Stimulated activated CD4-positive, alpha-beta T cell treated with anti-CD3 and anti-CD28 coated beads, Interleukin-2, amount 100 ng/mL, for 24 hours (primary cell): ENCODE data around the gene RHBDL2.
"Not testable (repeated sequence)": the region's sequence is repeated elsewhere in the genome, so short reads cannot be mapped to it uniquely, and the experiment has no call there.

ENCODE experiments used
- DNase-seq, 2 donors: peaks; one replicate each; pipeline ENCODE4 v3.0.0-alpha.2; 2020

Gene RHBDL2

GRCh38 chr1:38929476-38929875 lies 12.2 kb downstream of the RHBDL2 start:
- no peak for DNase-seq

GRCh38 chr1:38929054-38929453 lies 12.6 kb downstream of the RHBDL2 start:
- DNase-seq = no peak

- no peak for DNase-seq
Measured at GRCh38 chr1:38926091-38926490, 15.5 kb downstream of the RHBDL2 start.

- DNase-seq = no peak
Measured at GRCh38 chr1:38925391-38925790, 16.2 kb downstream of the RHBDL2 start.

GRCh38 chr1:38923607-38924006 lies 18.0 kb downstream of the RHBDL2 start:
- no peak for DNase-seq

GRCh38 chr1:38919130-38919529 lies 22.5 kb downstream of the RHBDL2 start:
- no peak for DNase-seq

- DNase-seq = no peak
Measured at GRCh38 chr1:38918568-38918967, 23.1 kb downstream of the RHBDL2 start.

GRCh38 chr1:38917772-38918171 lies 23.9 kb downstream of the RHBDL2 start:
- no peak for DNase-seq

- DNase-seq = no peak
Measured at GRCh38 chr1:38917337-38917736, 24.3 kb downstream of the RHBDL2 start.

- DNase-seq = peak; percentile 5 to 21
Measured at GRCh38 chr1:38915352-38915948, 26.2 kb downstream of the RHBDL2 start.

- DNase-seq = not testable (repeated sequence)
Measured at GRCh38 chr1:38914908-38915307, 26.7 kb downstream of the RHBDL2 start.

GRCh38 chr1:38908821-38909220 lies 32.8 kb downstream of the RHBDL2 start:
- DNase-seq = no peak

GRCh38 chr1:38905985-38906384 lies 35.6 kb downstream of the RHBDL2 start:
- no peak for DNase-seq

- no peak for DNase-seq
Measured at GRCh38 chr1:38899560-38899959, 42.1 kb downstream of the RHBDL2 start.

- DNase-seq = no peak
Measured at GRCh38 chr1:38898653-38899230, 42.9 kb downstream of the RHBDL2 start.

- DNase-seq = no peak
Measured at GRCh38 chr1:38896169-38896568, 45.5 kb downstream of the RHBDL2 start.

- DNase-seq = no peak
Measured at GRCh38 chr1:38892976-38893375, 48.7 kb downstream of the RHBDL2 start.

- no peak for DNase-seq
Measured at GRCh38 chr1:38891753-38892152, 49.9 kb downstream of the RHBDL2 start.

GRCh38 chr1:38889589-38889988 lies 52.0 kb downstream of the RHBDL2 start:
- no peak for DNase-seq

GRCh38 chr1:38888423-38889333 lies 53.0 kb downstream of the RHBDL2 start:
- no peak for DNase-seq

GRCh38 chr1:38885092-38885491 lies 56.5 kb downstream of the RHBDL2 start:
- no peak for DNase-seq

GRCh38 chr1:38881487-38881886 lies 60.1 kb downstream of the RHBDL2 start, which contains the start of gene GJA9:
GJA9 (minus strand) TSS chr1:38881587; CDS start chr1:38876098, 5,489 bp downstream.
- DNase-seq = no peak

- no peak for DNase-seq
Measured at GRCh38 chr1:38875811-38876210, 65.8 kb downstream of the RHBDL2 start.
